ENCODE results near the gene ARMC6. TPM values are rescaled to one million over a fixed set of nuclear protein-coding genes. Genes with fewer than 3 reads are reported as not detected.

ARMC6 gene
- 91.3 and 110 TPM in 2 replicates for total RNA-seq (2014; rRNA removed; shearing (Covaris generic))

DNA sequence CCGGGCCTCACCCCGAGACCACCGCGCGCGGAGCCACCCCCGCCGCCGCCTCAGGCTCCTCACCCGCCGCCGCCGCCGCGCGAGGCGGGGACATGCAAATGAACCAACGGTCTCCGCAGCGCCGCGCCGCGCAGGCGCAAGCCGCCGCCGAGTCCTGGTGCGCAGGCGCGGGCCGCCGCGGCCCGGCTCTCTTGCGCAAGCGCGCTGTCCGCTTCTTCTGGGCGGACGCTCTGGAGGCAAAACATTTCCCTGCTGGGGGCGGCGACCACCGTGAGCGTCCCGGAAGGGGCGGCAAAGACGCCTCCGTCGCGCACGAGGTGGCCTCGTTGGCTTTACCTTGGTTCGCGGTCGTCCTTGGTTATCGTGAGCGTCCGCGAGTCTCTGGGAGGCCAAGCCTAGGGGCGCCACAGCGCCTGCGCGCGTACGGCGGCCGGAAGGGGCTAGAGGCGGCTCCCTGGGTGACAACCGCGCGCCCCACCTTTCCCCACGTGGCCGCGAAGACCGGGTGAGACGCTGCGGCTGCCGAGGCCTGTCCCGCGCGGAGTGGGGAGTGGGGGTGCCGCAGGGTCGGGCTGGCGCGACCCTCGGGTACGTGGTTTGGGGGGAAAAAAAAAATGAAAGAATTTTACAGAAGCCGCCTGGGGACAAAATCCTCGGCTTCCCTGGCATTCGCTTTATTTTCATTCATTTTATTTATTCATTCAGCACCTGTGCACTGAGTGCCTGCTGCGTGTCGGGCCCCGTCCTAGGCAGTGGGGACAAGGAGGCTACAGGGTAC lies at the start of gene ARMC6, which contains the start of gene SUGP2:
Gene ARMC6, plus strand, starts transcription at position 178 of the 778 bp plus-strand sequence. CDS start 607 bp downstream, outside the sequence.
Gene SUGP2, minus strand, starts transcription at position 92 of the 778 bp plus-strand sequence. CDS start 2,446 bp downstream, outside the sequence.
- DNase-seq (ENCODE audit: low spot score) = peak; percentile 76

DNA sequence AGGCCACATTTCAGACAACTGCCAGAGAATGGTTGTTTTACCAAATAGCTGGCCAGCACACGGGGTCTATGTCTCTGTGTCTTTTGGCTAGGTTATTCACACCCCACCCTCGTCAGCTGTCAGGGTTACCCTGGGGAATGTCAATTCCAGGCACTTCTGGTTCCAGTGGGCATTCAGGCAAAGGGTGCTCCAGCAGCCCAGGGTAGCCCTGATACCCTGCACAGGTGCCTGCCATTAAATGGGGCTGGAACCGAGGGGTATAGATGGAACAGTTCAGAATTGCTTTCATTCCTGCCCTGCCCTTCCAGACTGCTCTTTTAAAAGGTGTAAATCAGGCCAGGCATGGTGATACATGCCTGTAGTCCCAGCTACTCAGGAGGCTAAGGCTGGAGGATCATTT lies 49.2 kb upstream of the ARMC6 start:
- no peak for DNase-seq (ENCODE audit: low spot score)

- DNase-seq (ENCODE audit: low spot score) = no peak
Observed at GRCh38 chr19:18985257-18985656, 48.1 kb upstream of the ARMC6 start.

GRCh38 chr19:18987456-18987855 lies 45.9 kb upstream of the ARMC6 start:
- DNase-seq (ENCODE audit: low spot score) = no peak

DNA sequence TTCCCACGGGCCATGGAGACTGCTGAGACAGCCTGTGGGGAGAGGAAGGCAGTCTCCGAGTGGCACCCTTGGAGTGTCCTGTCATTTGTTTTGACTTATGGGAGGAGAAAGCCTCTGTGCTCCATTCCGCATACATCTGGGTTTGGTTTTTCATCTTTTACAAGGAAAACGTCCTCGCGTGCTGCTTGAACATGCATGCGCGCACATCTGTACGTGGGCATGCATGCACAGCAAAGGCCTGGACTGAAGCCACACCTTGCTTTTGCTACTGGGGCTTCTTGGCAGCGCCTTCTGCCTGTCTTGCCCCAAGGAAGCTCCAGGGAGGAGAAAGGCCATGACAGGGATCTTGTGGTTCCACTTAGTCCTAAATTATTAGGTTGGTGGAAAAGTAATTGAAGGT lies 44.1 kb upstream of the ARMC6 start:
- no peak for DNase-seq (ENCODE audit: low spot score)

GRCh38 chr19:18990128-18990708 lies 43.2 kb upstream of the ARMC6 start:
- DNase-seq (ENCODE audit: low spot score) = no peak

GRCh38 chr19:18991006-18991405 lies 42.4 kb upstream of the ARMC6 start:
- DNase-seq (ENCODE audit: low spot score) = no peak

GRCh38 chr19:18991468-18991867 lies 41.9 kb upstream of the ARMC6 start:
- no peak for DNase-seq (ENCODE audit: low spot score)

DNA sequence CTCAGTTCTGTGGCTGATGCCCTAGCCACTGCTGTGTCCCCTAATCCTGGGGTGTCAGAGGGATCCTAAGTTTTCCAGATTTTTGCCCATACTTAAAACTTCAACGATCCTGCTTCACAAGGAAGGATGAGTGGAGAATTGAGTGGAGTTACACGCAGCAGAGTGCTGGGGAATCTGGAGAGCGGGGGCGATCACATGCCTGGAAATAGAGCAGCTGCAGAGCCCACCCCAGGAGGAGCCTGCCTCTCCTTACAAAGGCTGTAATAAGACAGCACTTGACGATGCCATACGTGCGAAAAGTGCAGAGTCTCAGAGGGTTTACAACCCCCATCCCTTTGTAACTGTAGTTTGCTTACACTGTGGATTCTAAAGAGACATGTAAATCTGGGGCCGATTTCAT lies 40.7 kb upstream of the ARMC6 start:
- DNase-seq (ENCODE audit: low spot score) = no peak

- DNase-seq (ENCODE audit: low spot score) = no peak
Observed at GRCh38 chr19:18993115-18993514, 40.3 kb upstream of the ARMC6 start.

DNA sequence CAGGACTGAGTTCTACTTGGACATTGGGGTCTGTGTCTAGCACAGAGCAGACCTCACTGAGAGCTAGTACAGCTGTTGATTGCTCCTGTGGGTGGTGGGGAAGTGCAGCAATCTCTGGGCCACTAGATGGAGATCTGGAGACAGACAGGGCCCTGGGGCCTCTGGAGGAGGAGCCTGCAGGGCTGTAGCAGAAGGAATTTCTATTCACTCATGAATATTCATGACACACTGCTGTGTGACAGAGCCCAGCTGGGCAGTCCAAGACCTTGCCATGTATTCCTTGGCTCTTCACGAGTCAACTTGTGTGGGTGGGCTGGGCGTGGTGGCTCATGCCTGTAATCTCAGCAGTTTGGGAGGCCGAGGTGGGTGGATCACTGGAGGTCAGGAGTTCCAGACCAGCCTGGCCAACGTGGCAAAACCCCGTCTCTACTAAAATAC lies 37.6 kb upstream of the ARMC6 start:
- peak; percentile 36 for DNase-seq (ENCODE audit: low spot score)

DNA sequence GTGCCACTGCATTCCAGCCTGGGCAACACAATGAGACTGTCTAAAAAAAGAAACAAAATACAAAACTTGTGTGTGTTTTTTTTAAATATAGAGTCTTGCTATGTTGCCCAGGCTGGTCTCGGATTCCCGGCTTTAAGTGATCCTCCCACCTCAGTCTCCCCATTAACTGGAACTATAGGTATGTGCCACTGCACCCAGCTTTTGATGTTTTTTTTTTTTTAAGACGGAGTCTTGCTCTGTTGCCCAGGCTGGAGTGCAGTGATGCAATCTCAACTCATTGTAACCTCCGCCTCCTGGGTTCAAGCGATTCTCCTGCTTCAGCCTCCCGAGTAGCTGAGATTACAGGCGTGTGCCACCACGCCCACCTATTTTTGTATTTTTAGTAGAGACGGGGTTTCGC lies 37.1 kb upstream of the ARMC6 start:
- no peak for DNase-seq (ENCODE audit: low spot score)

DNA sequence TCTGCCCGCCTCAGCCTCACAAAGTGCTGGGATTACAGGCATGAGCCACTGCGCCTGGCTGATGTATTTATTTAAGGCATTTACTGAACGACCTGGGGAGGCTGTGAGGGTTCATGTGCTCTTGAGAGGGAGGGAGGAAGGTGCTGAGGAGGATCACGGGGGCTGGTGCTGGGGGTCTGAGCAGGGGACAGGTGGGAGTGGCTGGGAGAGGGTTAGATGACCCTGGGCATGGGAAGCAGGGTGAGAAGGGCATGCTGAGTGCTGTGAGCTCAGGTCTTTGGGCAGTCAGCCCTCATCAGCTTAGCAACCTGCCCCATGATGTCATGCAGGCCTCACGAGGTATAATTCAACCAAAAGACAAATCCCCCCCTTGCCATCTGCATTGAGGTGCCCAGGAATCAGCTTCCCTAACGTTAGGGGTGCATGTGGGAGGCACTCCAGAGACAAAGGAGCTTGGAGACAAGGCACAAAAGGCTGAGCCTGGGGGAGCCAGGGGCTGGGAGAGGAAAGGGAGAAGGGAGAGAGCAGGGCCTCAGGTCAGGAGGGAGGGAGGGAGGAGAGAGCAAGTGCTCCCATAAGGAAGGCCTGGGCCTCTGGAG lies 36.5 kb upstream of the ARMC6 start:
- no peak for DNase-seq (ENCODE audit: low spot score)

GRCh38 chr19:18998276-18998675 lies 35.1 kb upstream of the ARMC6 start:
- no peak for DNase-seq (ENCODE audit: low spot score)

GRCh38 chr19:18999016-18999758 lies 34.2 kb upstream of the ARMC6 start:
- no peak for DNase-seq (ENCODE audit: low spot score)

GRCh38 chr19:18999896-19000620 lies 33.3 kb upstream of the ARMC6 start:
- DNase-seq (ENCODE audit: low spot score) = no peak

DNA sequence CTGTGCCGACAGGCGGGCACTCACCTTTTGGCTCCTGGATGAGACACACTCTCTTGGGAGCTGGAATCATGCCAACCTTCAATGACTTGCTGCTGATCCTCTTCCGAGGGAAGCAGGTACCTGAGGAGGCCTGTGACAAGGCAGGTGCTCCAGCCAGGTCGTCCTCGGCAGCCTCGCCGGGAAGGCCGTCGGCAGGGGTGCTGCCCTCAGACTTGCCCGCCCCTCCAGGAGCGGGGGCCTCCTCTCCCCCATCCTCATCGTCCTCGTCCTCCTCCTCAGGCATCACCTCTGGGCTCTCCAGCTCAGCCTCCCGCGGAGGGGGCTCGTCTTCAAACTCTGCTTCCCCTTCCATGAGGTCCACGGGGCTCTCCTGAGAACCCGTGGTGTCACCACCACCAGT lies 29.3 kb upstream of the ARMC6 start:
- DNase-seq (ENCODE audit: low spot score) = no peak

DNA sequence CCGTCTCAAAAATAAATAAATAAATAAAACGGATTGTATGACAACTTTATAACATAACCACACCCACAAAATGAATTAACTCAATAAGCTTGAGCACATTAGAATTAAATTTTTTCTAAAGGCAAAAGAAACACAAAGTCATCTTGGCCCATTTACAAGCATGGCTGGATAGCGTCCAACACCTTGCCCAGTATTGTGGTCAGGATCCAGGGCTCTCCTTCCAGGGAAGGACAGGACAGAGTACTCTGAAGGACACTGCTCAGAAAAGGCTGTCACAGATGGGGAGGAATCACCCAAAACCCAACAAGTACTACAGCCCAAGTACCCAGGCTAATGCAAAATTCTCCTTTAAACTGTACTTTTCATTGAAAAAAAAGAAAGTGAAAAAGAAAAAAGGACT lies 27.2 kb upstream of the ARMC6 start:
- no peak for DNase-seq (ENCODE audit: low spot score)

- no peak for DNase-seq (ENCODE audit: low spot score)
Observed at GRCh38 chr19:19009951-19010350, 23.5 kb upstream of the ARMC6 start.

DNA sequence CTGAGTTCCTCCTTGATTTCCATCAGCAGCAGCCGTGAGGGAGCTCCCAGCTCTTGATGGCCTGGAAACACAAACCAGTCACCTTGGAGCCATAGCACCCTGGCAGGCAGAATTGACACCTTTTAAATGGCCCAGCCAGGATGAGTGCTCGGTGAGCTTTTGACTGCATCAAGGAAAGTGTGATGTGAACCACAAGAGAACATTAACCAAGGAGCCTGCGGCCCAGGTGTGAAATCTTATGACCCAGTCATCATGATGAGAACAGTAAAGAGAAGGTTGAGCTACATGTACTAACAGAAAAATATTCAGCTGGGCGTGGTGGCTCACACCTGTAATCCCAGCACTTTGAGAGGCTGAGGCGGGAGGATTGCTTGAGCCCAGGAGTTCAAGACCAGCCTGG lies 22.9 kb upstream of the ARMC6 start:
- DNase-seq (ENCODE audit: low spot score) = no peak

DNA sequence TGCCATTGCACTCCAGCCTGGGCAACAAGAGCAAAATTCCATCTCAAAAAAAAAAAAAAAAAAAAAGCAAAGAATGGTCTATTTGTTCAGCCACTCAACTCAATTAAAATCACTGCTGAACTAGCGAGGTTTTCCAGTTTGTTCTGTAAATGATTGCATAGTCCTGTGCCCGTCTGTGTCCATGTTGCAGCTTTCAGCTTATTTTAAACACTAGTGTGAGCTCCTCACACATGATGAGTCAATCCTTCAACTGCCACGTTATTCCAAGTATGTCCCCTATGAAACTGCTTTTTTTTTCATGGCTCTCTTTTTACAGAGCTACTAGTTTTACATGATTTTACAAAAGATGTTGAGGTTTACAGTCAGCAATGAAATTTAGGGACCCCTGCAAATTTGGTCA lies 12.3 kb upstream of the ARMC6 start:
- DNase-seq (ENCODE audit: low spot score) = no peak

Data from HT-29 (cell line).